GM21423 (cell line): ENCODE results near the gene FOXL3.

ENCODE experiments used
- ATAC-seq: cut with Tn5 transposase; IDR thresholded peaks from one replicate; pipeline ENCODE4 v1.9.1; 2021; ENCODE audit warnings: mild to moderate bottlenecking, moderate library complexity; ENCODE audit not compliant: unreplicated experiment

FOXL3 gene

DNA sequence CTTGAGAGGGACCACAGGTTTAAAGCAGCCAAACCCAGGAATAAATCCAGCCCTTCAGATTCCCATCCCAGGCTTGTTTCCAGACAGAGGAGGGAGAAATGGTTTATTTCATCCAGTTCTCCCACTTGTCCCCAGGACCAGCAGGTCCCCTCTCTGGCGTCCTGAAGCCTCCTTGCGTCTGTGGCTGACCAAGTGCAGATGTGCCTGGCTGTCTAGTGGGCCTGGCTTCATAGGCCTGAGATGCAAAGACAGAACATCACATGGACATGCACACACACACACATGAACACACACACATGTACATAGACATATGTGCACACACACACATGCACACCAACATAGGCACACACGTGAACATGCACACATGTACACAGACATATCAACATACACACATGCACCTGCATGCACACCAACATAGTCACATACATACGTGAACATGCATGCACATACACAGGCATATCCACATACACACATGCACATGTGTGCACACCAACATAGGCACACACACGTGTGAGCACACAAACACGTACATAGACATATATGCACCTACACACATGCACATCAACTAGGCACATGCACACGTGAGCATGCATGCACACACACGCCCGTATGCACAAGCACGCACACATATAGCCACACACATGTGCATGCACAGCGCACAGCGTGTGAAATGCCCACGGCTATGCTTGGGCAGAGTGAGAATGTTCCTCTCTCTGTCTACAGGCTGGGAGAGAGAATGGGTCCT, 10.7 kb downstream of the FOXL3 start:
- no peak for ATAC-seq

- no peak for ATAC-seq
Measured at GRCh38 chr7:301291-302053, 11.5 kb downstream of the FOXL3 start.

DNA sequence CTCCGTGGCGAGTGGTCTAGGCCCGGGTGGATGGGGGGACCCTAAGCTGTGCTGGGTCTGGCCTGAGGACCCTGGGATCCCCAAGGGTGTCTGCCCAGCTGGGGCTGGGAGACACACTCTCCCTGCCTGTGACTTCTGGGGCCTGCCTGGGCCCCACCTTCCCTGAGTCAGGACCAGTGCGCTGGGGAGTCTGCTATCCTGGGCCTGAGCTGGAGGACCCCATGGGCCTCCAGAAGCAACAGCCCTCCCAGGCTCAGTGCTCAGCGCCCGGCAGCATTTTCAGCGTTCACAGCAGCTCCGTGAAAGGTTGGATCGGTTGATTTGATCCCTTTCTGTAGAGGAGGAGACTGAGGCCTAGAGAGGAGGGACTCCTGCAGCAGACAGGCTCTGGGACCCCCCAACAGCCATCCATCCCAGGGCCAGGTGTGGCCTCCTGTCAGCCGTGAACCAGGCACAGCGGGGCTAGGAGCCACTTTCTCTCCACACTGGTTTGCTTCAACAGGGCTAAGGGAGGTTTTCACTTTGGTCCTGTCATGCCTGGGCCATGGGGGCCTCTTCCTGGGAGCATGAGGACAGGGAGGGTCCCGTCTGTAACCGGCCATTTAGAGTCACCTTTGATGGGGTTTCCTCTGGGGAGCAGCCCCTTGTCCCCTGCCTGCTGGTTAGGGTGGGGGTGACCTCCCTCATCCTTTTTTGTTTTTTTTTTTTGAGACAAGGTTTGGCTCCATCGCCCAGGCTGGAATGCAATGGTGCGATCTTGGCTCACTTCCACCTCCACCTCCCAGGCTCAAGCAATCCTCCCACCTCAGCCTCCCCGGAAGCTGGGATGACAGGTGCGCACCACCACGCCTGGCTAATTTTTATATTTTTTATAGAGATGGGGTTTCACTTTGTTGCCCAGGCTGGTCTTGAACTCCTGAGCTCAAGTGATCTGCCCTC, 12.4 kb downstream of the FOXL3 start:
- ATAC-seq, result no peak

DNA sequence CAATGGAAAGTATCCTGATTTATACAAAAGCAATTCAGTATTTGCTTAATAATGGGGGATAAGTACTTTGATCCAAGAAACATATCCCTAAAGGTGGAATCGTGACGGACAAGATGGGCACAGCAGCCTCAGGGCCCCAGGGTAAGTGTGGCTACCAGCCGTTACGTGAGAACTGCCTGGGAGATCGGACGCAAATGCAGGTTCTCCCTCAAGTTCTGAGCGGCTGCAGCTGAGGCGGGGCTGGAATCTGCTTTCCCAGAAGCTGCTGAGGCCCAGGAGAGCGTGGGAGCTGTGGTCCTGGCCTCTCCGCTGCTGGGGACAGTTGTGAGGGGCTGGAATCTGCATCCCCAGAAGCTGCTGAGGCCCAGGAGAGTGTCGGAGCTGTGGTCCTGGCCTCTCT, 13.5 kb downstream of the FOXL3 start:
- ATAC-seq, result no peak

- no peak for ATAC-seq
Measured at GRCh38 chr7:303884-304573, 14.1 kb downstream of the FOXL3 start.

- no peak for ATAC-seq
Measured at GRCh38 chr7:304574-305409, 14.8 kb downstream of the FOXL3 start.

GRCh38 chr7:305410-306151, 15.6 kb downstream of the FOXL3 start:
- no peak for ATAC-seq

GRCh38 chr7:307970-308369, 18.0 kb downstream of the FOXL3 start:
- no peak for ATAC-seq

DNA sequence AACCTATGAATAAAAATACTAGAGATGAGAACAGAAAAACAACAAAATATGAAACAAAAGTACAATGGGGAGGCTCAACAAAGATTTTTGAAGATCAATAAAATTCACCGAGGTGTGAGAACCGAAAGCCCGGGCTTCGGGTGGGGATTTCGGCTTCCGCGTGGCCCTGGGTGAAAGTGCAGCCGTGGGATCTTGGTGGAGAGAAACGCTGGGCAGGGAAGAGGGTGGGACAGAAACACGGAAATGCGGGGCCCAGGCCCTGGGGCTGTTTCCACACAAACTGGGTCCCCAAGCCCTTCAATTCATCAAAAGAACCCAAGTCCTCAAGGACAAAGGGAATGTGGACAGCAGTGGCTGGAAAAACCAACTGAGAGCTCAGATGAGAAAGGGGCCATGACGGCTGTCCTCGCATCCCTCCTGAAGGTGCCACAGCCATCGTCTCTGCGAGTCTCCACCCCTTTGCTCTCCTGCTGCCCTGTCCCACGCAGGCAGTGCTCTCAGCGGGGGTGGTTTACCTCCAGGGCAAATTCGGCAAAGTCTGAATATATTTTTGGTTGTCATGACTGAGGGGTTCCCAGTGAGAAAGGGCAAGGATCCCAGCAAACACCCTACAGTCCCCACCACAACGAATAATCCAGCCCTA, 19.7 kb downstream of the FOXL3 start:
- no peak for ATAC-seq

DNA sequence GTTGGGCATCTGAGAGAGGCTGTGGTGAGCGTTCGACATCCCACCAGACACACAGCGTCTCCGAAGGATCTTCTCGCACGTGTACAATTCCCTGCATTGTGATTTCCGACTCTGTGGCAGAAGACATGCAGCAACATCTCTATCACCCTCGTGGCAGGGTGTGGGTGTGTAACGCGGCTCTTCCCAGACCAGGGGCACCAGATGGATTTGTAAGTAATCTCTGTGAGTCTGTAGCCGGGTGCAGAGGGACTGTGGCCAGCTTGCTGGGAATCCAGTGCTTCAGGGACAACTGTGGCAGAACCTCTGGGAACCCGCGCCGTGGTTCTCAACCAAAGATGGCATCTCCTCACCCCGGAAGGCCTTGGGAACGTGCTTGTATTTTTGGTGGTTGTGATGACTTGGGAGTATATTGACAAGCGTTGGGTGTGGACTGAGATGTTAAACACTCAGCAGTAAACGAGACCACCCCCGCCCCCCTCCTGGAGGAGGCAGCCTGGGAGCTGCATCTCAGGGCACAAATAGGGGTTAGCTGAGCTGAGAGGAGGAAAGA, 21.2 kb downstream of the FOXL3 start:
- ATAC-seq, result no peak

DNA sequence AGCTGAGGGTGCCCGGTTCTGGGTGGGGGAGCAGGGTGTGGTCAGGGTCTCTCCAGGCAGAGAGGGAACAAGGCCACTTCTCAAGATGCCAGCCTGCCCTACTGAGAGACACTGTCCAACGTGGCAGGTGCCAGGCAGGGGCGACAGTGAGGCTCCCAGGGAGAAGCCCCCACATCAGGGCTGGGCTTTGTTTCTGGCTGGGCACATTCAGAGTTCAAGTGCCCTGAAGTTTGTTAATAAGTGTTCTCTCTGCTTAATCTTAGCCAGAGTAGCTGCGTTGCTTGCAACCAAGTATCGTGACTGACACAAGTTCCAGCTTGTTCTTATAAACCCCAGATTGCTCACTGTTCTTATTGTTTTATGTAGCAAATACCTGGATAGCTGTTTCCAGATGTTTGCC, 21.8 kb downstream of the FOXL3 start:
- ATAC-seq, result no peak

DNA sequence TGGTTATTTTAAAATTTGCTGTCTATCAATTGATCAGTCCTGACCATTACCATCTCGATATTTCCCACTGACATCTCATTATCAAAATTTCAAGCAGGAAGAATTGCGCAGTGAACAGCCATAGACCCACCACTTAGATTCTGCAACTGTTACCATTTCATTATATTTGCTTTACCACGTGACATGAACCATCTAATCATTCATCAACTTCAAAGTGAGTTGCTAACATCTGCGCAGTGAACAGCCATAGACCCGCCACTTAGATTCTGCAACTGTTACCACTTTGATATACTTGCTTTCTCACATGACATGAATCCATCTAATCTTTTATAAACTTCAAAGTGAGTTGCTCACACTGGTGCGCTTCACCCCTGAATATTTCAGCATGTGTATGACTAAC, 22.5 kb downstream of the FOXL3 start:
- no peak for ATAC-seq

DNA sequence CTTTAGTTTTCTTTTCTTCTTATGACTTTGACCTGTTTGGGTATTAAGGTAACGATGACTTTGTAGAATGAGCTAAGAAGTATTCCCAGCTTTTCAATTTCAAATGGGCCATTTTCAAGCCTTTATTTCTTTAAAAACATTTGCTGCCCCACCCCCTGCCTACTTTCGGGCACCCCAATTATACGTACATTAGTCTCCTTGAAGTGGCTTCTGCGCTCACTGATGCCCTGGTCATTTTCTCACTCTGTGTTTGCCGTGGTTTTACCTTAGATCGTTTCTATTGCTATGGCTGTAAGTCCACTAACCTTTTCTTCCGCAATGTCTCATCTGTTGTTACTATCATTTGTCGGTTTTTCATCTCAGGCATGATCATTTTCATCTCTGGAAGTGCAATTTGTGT, 24.9 kb downstream of the FOXL3 start:
- no peak for ATAC-seq

DNA sequence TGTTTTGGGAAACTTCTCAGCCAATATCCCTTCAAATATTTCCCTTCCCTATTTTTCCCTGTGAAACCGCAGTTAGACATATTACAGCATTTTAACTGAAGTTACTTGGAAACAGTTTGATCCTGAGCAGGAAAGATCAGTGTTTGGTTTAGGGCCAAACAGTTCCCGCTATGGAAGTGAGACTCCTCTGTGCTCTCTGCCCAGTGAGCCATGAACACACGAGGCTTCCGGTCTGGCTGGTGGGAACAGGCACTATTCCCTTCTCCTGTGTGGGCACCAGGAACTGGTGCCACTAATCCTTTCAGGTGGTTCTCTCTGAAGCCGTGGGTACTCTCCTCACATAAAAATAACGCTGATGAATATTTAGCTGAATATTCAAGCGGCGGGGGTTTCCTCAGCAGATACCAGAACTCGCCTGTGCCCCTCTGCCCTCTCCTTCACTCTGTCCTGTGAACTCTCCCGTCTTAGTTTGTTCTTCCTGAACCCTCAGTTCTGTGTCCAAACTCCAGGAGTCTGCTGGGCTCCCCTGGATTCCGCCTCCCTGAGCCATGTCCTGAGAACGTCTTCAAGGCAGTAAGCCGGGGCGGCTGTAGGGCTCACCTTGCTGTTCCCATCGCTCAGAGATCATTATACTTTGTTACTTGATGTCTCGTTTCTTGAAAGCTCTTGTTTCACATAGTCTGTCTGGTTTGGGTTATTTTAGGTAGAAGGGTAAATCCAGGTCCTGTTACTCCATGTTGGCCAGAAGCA, 25.7 kb downstream of the FOXL3 start:
- no peak for ATAC-seq

DNA sequence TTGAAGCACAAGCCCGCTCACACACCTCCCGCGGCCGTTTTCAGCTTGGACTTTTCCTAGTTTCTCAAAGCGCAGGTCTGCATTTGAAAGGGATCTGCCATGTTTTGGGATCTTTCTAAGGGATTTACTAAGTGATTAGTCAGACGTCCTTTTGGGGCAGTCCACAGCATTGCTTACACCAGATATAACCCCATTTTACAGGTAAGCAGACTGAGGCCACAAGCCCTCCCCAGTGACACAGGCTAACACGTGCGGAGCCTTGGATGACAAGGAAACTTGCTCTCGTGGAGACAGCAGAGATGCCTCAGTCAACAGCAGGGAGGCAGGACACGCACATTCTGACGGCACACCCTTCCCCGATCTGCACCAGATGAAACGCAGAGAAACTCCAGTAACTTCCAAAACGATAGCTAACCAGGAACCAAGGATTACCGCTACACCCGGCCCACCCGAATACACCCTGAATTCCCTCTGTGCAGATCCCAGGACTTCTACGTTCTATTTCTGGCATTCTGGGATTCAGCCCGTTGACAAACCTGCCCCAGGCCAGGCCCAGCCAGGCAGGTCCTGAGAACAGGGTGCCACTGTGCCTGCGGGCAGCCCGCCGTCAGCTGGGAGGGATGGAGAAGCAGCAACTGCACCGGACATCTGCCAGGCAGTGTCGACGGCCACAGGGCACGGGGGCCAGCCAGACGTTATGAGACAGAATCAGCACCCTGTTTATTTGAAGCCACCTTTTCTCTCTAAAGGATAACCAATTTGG, 27.9 kb downstream of the FOXL3 start:
- ATAC-seq, result no peak

DNA sequence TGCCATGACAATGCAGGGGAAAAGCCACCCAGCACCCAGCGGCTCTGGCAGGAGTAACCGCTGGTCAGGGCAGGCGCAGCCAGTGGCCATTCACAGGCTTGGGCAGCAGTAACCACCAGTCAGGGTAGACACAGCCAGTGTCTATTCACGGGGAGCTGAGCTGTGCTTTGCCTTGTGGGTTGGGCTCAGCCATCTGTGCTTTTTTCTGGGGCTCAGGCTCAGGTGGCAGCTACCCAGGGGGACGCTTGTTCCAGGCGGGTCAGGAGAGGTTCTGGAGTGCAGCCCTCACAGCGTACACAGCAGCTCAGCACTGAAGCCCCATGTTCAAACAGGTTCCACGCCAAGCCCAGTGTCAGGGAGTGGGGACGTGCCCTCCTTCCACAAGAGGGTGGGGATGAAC, 28.5 kb downstream of the FOXL3 start:
- ATAC-seq, result no peak
